Activated naive CD8-positive, alpha-beta T cell treated with anti-CD3 and anti-CD28 coated beads, Interleukin-2, amount 50 U/mL, for 24 hours (primary cell): Measurements from ENCODE around the gene HBA2.
"Not testable (repeated sequence)": the region's sequence is repeated elsewhere in the genome, so short reads cannot be mapped to it uniquely, and the experiment has no call there.

ENCODE experiments used
- ATAC-seq: fragments of 150-1000 bp; cut with Tn5 transposase; one replicate; pipeline ENCODE4 v1.10.0; 2021
- DNase-seq: peaks from one replicate; pipeline ENCODE4 v3.0.0; 2021
- H3K27ac Mint-ChIP-seq: one replicate; pipeline ENCODE4 v1.8.0; 2021; ENCODE audit warnings: mild to moderate bottlenecking, mixed read lengths
- H3K27me3 Mint-ChIP-seq: one replicate; pipeline ENCODE4 v1.8.0; 2021; ENCODE audit warnings: mixed read lengths
- H3K36me3 Mint-ChIP-seq: one replicate; pipeline ENCODE4 v1.8.0; 2021; ENCODE audit warnings: low read depth, mixed read lengths
- H3K4me1 Mint-ChIP-seq: one replicate; pipeline ENCODE4 v1.8.0; 2021; ENCODE audit warnings: mixed read lengths
- H3K4me3 Mint-ChIP-seq: one replicate; pipeline ENCODE4 v1.8.0; 2021; ENCODE audit warnings: mild to moderate bottlenecking, moderate library complexity, mixed read lengths
- H3K9me3 Mint-ChIP-seq: one replicate; pipeline ENCODE4 v1.8.0; 2021; ENCODE audit warnings: mixed read lengths

HBA2 gene

DNA sequence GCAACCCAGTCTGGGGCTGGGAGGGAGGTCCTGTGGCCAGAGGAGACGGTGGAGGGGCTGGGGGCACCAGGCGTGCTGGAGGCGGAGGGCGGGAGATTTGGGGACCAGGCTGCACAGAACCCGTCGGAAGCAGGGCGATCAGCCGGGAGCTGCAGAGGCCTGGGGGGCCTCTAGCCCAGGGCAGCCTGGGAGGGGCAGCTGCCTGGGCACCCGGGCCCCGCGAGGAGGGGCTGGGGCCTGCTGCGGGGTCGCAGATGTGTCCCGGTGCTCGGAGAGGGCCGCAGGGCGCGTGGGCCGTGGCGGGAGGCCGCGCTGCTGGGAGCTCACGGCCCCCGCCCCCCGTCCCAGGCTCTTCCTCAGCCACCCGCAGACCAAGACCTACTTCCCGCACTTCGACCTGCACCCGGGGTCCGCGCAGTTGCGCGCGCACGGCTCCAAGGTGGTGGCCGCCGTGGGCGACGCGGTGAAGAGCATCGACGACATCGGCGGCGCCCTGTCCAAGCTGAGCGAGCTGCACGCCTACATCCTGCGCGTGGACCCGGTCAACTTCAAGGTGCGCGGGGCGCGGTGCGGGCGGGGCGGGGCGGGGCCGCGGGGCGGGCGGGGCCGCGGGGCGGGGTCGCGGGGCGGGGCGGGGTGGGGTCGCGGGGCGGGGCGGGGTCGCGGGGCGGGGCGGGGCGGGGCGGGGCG lies 8.4 kb upstream of the HBA2 start:
- not testable (repeated sequence) for H3K4me3 Mint-ChIP-seq, DNase-seq, H3K36me3 Mint-ChIP-seq, H3K9me3 Mint-ChIP-seq, H3K4me1 Mint-ChIP-seq, H3K27ac Mint-ChIP-seq
- ATAC-seq, result peak; percentile 27
- peaks cover 46% of the 10 kb centered on the region for H3K27me3 Mint-ChIP-seq

DNA sequence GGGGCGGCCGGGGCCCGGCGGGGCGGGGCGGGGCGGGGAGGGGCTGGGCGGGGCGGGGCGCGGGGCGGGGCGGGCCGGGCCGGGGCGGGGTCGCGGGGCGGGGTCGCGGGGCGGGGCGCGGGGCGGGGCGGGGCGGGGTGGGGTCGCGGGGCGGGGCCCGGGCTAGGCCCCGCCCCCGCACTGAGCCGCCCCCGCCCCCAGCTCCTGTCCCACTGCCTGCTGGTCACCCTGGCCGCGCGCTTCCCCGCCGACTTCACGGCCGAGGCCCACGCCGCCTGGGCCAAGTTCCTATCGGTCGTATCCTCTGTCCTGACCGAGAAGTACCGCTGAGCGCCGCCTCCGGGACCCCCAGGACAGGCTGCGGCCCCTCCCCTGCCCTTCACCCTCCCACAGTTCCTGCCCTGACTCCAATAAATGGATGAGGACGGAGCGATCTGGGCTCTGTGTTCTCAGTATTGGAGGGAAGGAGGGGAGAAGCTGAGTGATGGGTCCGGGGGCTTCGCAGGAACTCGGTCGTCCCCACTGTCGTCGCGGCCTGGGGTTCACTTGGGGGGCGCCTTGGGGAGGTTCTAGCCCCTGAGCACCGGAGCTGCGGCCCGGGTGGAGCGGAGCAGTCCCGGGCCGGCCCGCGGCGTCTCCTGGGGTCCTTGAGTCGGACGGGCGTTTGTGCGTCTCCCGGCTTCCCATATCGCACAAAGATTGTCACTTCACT lies 7.7 kb upstream of the HBA2 start:
- peaks cover 46% of the 10 kb centered on the region for H3K27me3 Mint-ChIP-seq

DNA sequence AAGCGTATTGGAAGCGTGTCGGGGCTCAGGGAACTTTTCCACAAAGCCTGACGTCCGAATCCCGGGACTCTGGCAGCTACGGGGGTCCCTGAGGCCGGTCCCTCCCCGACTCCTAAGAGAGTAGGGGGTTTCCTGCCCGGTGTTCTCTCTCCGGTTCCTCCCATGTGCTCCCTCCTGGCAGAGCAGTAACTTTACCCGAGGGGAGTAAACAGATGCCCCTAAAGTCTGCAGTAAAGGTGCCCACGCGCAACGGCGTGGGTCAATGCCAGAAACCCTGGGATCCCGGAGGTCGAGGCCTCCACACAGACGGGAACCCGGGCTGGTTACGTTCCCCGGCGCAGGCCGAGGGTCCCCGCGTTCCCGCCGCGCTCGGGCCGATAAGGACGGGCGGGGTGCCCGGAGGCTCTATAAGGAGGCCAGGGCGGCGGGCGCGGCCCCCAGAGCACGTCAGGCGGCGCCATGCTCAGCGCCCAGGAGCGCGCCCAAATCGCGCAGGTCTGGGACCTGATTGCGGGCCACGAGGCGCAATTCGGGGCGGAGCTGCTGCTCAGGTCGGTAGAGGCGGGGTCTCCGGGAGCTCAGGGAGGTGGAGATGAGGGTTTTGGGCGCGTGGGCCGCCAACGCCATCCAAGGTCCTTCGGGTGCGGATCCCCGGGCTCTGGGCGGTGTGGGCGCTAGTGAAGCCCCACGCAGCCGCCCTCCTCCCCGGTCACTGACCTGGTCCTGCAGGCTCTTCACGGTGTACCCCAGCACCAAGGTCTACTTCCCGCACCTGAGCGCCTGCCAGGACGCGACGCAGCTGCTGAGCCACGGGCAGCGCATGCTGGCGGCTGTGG lies 6.9 kb upstream of the HBA2 start, which contains the start of gene HBM:
HBM (plus strand) TSS at position 440 of the 836 bp plus-strand sequence; CDS start at position 460, 20 bp downstream.
- Mint-ChIP-seq H3K9me3 (no peaks in the 10 kb centered on the region), H3K27me3 (peaks cover 52% of the 10 kb centered on the region), H3K4me1 (peaks cover 5% of the 10 kb centered on the region), H3K36me3 (no peaks in the 10 kb centered on the region), H3K4me3 (peak within 1 kb of the TSS; percentile 34), H3K27ac (no peak within 1 kb of the TSS)
- no peak for DNase-seq
- ATAC-seq, result no peak

More for the DNA sequence above, 7.7 kb upstream of the HBA2 start:
- ATAC-seq (no peak), DNase-seq (no peak)
- peaks cover 4% of the 10 kb centered on the region for H3K4me1 Mint-ChIP-seq
- no peak overlapping the region for H3K27ac Mint-ChIP-seq
- H3K4me3 Mint-ChIP-seq, result peak overlapping the region; percentile 34
- H3K9me3 Mint-ChIP-seq, result no peaks in the 10 kb centered on the region
- H3K36me3 Mint-ChIP-seq, result no peaks in the 10 kb centered on the region

- ATAC-seq, result no peak
- DNase-seq, result no peak
- no peak overlapping the region for H3K27ac Mint-ChIP-seq
- peak overlapping the region; percentile 11 for H3K4me3 Mint-ChIP-seq
- H3K9me3 Mint-ChIP-seq, result no peaks in the 10 kb centered on the region
- H3K4me1 Mint-ChIP-seq, result peaks cover 6% of the 10 kb centered on the region
- no peaks in the 10 kb centered on the region for H3K36me3 Mint-ChIP-seq
- H3K27me3 Mint-ChIP-seq, result peaks cover 57% of the 10 kb centered on the region
These were observed 6.1 kb upstream of the HBA2 start for GRCh38 chr16:166375-167121.

GRCh38 chr16:167122-167690 lies 5.5 kb upstream of the HBA2 start:
- H3K4me3 Mint-ChIP-seq, result peak overlapping the region; percentile 11
- DNase-seq (no peak), ATAC-seq (no peak)
- H3K27ac Mint-ChIP-seq, result no peak overlapping the region
- H3K36me3 Mint-ChIP-seq, result no peaks in the 10 kb centered on the region
- H3K27me3 Mint-ChIP-seq, result peaks cover 59% of the 10 kb centered on the region
- no peaks in the 10 kb centered on the region for H3K9me3 Mint-ChIP-seq
- peaks cover 9% of the 10 kb centered on the region for H3K4me1 Mint-ChIP-seq

DNA sequence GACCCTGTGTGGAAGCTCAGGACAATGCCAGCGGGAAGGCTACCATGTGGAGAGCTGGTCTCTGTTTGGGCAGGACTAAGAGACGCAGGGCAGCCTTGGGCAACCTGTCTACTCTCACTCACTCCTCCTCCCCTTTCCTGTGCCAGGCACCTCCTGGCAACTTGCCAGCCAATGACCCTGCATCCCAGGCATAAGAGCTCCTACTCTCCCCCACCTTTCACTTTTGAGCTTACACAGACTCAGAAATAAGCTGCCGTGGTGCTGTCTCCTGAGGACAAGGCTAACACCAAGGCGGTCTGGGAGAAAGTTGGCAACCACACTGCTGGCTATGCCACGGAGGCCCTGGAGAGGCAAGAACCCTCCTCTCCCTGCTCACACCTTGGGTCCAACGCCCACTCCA lies 4.3 kb upstream of the HBA2 start:
- Mint-ChIP-seq H3K36me3 (no peaks in the 10 kb centered on the region), H3K27ac (no peak overlapping the region), H3K4me3 (no peak overlapping the region), H3K4me1 (peaks cover 10% of the 10 kb centered on the region), H3K27me3 (peaks cover 58% of the 10 kb centered on the region), H3K9me3 (no peaks in the 10 kb centered on the region)
- no peak for DNase-seq
- no peak for ATAC-seq

DNA sequence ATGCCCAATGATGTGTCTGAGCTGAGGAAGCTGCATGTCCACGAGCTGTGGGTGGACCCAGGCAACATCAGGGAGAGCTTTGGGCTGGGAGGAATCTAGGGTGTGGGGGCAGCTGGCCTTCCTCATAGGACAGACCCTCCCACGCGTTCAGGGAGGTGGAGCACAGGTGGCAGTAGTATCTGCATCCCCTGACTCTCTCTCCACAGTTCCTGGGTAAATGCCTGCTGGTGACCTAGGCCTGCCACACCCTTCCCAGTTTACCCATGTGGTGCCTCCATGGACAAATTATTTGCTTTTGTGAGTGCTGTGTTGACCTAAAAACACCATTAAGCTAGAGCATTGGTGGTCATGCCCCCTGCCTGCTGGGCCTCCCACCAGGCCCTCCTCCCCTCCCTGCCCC lies 3.7 kb upstream of the HBA2 start:
- Mint-ChIP-seq H3K27me3 (peaks cover 60% of the 10 kb centered on the region), H3K27ac (no peak overlapping the region), H3K36me3 (no peaks in the 10 kb centered on the region), H3K9me3 (no peaks in the 10 kb centered on the region), H3K4me1 (peaks cover 11% of the 10 kb centered on the region), H3K4me3 (no peak overlapping the region)
- ATAC-seq (no peak), DNase-seq (no peak)

DNA sequence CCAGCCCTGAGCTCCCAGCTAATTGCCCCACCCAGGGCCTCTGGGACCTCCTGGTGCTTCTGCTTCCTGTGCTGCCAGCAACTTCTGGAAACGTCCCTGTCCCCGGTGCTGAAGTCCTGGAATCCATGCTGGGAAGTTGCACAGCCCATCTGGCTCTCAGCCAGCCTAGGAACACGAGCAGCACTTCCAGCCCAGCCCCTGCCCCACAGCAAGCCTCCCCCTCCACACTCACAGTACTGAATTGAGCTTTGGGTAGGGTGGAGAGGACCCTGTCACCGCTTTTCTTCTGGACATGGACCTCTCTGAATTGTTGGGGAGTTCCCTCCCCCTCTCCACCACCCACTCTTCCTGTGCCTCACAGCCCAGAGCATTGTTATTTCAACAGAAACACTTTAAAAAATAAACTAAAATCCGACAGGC lies 2.6 kb upstream of the HBA2 start:
- DNase-seq, H3K4me3 Mint-ChIP-seq, H3K9me3 Mint-ChIP-seq, H3K27ac Mint-ChIP-seq, H3K36me3 Mint-ChIP-seq, ATAC-seq: not testable (repeated sequence)
- Mint-ChIP-seq H3K27me3 (peaks cover 69% of the 10 kb centered on the region), H3K4me1 (peaks cover 13% of the 10 kb centered on the region)

- Mint-ChIP-seq H3K27ac (no peak overlapping the region), H3K4me1 (peaks cover 12% of the 10 kb centered on the region), H3K9me3 (no peaks in the 10 kb centered on the region), H3K36me3 (no peaks in the 10 kb centered on the region), H3K27me3 (peaks cover 70% of the 10 kb centered on the region), H3K4me3 (no peak overlapping the region)
- no peak for ATAC-seq
- DNase-seq, result no peak
These were observed 1.9 kb upstream of the HBA2 start for GRCh38 chr16:170788-171187.

GRCh38 chr16:173211-173854 lies 657 bp downstream of the HBA2 start:
- Mint-ChIP-seq H3K4me1 (peaks cover 18% of the 10 kb centered on the region), H3K27me3 (peaks cover 63% of the 10 kb centered on the region)
- not testable (repeated sequence) for DNase-seq, ATAC-seq, H3K4me3 Mint-ChIP-seq, H3K9me3 Mint-ChIP-seq, H3K36me3 Mint-ChIP-seq, H3K27ac Mint-ChIP-seq

GRCh38 chr16:173928-174769 lies 1.5 kb downstream of the HBA2 start:
- H3K4me3 Mint-ChIP-seq, H3K27ac Mint-ChIP-seq, H3K36me3 Mint-ChIP-seq, H3K9me3 Mint-ChIP-seq, ATAC-seq, DNase-seq: not testable (repeated sequence)
- Mint-ChIP-seq H3K27me3 (peaks cover 59% of the 10 kb centered on the region), H3K4me1 (peaks cover 18% of the 10 kb centered on the region)

DNA sequence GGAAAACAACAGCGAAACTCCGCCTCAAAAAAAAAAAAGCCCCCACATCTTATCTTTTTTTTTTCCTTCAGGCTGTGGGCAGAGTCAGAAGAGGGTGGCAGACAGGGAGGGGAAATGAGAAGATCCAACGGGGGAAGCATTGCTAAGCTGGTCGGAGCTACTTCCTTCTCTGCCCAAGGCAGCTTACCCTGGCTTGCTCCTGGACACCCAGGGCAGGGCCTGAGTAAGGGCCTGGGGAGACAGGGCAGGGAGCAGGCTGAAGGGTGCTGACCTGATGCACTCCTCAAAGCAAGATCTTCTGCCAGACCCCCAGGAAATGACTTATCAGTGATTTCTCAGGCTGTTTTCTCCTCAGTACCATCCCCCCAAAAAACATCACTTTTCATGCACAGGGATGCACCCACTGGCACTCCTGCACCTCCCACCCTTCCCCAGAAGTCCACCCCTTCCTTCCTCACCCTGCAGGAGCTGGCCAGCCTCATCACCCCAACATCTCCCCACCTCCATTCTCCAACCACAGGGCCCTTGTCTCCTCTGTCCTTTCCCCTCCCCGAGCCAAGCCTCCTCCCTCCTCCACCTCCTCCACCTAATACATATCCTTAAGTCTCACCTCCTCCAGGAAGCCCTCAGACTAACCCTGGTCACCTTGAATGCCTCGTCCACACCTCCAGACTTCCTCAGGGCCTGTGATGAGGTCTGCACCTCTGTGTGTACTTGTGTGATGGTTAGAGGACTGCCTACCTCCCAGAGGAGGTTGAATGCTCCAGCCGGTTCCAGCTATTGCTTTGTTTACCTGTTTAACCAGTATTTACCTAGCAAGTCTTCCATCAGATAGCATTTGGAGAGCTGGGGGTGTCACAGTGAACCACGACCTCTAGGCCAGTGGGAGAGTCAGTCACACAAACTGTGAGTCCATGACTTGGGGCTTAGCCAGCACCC lies 2.6 kb downstream of the HBA2 start:
- peaks cover 61% of the 10 kb centered on the region for H3K27me3 Mint-ChIP-seq
- no peak overlapping the region for H3K27ac Mint-ChIP-seq
- H3K4me1 Mint-ChIP-seq, result peaks cover 20% of the 10 kb centered on the region
- no peak for DNase-seq
- ATAC-seq, result no peak
- H3K9me3 Mint-ChIP-seq, result no peaks in the 10 kb centered on the region
- no peak overlapping the region for H3K4me3 Mint-ChIP-seq
- no peaks in the 10 kb centered on the region for H3K36me3 Mint-ChIP-seq
